ENCODE data around the gene LMLN.

DNA sequence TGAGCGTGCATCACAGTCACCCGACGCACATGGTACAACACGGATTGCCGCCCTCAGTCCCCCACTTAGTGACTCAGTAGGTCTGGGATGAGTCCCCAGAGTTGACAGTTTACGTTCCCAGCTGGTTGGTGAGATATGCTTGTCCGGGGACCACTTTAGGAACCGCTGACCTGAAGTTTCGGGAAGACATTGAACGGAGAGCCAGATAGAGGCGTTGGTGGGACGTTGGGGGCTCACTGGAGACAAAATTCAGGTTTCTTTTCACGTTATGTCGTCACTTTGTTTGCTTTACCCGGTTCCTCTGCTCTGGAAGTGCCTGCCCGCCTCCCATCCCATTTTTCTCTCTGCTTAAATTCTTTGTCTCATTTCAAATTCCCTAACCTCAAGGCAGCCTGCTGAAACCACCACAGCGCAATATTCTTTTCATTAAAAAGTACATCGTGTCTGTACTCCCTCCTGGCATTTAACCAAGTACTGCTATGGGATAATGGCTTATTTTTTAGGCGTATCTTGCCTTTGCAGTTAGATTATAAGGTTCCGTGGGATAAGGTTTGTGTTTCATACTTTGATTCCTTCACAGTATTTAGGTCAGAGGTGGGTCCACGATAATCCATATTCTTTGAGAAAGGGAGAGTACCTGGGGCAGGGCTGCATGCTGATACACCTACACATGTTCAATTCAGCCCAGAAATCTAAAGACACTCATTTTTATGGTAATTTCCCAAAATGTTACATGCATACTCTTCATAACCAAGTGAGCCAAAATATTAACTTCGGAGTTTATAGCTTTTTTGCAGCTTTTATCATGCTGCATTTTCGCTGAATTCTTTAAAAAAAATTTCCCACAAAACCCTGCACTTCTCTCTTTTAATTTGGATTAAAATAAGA lies 921 bp downstream of the LMLN start:
- TF ChIP-seq, protein P1, sequence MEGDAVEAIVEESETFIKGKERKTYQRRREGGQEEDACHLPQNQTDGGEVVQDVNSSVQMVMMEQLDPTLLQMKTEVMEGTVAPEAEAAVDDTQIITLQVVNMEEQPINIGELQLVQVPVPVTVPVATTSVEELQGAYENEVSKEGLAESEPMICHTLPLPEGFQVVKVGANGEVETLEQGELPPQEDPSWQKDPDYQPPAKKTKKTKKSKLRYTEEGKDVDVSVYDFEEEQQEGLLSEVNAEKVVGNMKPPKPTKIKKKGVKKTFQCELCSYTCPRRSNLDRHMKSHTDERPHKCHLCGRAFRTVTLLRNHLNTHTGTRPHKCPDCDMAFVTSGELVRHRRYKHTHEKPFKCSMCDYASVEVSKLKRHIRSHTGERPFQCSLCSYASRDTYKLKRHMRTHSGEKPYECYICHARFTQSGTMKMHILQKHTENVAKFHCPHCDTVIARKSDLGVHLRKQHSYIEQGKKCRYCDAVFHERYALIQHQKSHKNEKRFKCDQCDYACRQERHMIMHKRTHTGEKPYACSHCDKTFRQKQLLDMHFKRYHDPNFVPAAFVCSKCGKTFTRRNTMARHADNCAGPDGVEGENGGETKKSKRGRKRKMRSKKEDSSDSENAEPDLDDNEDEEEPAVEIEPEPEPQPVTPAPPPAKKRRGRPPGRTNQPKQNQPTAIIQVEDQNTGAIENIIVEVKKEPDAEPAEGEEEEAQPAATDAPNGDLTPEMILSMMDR (IDR thresholded peaks at IDR 0.05), result no peak
- no peak for TF ChIP-seq POLR2A (IDR thresholded peaks at IDR 0.05)
